NOMO-1 treated with DMSO at 0.1 percent for 48 hours (cell line): ENCODE measurements around the gene EDIL3.
A peak's percentile ranks its signal among the peaks of the same experiment; 100 is the strongest.
"Not testable (repeated sequence)": the region's sequence is repeated elsewhere in the genome, so short reads cannot be mapped to it uniquely, and the experiment has no call there.

Experiments
- DNase-seq: peaks from one replicate; lab custom pipeline; 2025; ENCODE audit not compliant: unreplicated experiment; lab: John Stamatoyannopoulos, UW

The EDIL3 gene

DNA sequence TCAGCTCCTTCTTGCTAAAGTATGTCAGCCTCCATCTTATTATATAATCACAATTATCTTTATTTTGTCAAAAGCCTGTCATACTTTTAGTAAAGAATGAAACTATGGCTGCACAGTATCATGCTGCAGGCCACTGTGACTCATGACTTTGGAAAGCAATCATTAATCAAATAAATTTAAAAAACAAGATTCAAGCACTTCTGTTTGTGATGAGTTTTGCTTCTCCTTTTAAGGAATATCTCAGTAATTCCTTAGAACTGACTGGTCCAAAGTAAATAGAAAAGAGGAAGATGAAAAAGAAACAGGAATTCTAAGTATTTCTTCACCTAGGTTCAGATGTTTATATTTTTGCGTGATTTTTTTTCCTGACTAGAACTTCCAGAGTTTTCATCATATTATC lies 83.1 kb downstream of the EDIL3 start:
- DNase-seq: no peak

DNA sequence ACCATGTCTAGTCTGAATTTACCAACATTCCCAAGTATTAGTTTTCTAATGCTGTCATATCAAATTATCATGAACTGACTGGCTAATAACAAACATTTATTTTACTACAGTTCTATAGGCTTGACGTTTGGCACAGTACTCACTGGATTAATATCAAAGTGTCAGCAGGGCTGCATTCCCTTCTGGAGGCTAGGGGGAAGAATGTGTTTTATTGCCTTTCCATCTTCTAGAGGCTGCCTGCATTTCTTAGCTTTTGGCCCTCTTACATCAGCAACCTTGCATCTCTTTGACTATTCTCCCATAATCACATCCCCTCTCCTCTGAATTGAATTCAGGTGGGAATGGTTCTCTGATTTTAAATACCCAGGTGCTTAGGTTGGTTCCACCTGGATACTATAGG lies 84.7 kb downstream of the EDIL3 start:
- no peak for DNase-seq

DNA sequence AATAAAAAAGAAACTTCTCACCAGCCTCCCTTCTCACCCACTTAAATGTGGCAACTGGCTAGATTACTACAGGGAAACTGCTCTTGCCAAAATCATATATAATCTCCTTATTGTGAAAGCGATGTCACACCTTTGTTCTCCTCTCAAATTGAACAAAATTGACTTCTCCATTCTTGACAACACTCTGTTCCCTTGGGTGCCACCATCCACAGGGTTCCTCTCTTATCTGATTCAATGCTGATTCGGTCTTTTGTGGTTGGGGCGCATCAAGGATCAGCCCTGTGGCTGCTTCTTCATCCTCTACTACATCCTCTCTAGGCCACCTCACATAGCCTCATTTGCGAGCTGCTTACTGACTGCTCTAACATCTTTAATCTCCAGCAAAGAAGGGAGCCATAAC lies 86.1 kb downstream of the EDIL3 start:
- DNase-seq: peak; percentile 0

DNA sequence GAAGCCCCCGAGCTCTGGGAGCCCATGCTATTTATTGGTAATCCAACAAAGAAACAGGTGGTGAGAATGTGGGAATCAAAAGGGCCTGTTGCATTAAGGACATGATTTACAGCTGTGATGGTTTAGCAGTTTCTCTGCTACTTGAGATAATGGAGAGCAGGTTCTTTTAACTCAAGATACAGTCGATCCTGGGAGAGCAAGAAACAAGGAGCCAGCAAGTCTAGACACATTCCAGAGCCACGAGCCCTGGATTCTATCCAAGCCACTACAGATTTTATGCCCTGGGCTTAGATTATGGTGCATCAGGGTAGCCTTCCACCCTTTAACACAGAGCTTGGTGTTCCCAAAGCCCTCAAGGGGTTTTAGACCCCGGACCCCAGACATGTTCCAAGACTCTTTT lies 87.0 kb downstream of the EDIL3 start:
- DNase-seq: not testable (repeated sequence)

DNA sequence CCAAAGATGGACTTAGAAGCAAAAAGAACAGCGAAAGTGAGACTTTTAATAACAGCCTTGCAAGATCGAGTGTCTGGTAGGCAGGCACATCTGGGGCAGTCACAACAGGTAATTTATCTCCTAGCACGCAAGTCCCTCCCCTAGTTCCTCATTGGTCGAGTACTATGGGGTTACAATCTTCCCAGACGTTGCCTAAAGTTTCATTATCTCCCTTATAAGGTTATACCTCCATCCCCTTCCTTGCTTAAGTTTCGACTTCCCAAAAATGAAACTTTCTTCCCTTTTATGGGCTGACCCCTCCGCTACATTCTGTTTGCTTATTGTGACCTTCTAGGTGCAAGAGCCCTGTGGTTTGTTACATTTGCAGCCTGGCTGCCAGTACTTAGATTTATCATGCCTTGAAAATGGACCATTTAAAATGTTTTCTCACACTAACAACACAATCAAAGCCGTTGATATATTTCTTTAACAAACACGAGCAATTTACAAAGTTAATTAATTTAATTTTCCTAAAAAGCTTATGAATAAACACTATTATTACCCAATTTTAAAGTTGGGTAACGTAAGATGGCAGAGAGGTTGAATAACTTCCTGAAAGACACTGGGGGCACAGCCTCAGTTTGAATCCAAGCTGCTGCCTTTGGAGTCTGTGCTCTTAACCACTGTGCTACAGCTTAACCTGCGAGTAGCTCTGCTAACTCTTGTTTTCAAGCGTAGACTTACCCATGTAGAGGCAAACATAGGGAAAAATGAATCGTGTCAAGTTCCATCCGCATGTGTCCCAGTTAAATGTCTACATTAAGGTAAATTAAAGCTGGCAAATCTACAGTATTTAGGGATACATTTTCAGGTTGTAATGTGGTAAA lies 91.7 kb downstream of the EDIL3 start:
- DNase-seq: peak; percentile 60

DNA sequence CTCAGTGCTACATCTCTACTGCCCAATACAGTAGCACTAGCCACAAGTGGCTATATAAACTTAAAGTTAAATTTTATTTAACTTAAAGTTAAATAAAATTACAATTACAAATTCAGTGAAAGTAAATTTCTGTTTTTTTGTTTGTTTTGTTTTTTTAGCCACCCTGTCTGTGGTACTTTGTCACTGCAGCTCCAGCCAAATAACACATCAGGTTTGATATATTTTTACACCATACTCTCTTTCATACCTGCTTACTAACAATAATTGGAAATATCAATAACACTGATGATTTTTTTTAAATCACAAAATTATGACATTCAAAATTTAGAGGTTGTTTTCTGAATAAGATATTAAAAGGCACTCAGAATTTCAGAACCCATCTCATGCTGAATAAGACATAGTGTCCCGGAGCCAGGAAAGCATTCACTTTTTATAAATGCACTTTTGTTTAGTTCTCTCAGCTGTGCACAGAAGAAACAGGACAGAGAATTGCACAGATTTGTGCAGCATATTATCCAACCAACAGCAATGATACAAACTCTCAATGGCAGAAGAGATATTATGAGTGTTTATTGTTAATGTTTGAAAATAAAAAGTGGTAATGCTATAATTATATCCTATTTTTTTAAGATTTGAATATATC lies 92.6 kb downstream of the EDIL3 start:
- DNase-seq: no peak

DNA sequence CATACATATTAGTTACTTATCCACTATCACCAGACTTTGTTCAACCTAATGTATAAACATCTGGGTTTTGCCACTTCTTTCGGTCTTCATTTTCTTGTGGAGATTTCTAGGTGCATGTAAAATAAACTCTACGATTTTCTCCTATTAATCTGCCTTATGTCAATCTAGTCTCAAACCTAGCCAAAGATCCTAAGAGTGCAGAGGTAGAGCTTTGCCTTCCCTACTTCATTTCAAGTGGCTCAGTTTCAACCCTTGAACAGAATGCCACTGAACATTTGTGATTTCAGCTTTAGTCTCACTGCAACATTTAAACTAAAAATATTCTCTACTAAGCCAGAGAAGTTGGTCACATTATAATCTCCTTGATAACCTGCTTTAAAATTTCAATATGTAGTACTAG lies 94.0 kb downstream of the EDIL3 start:
- DNase-seq: no peak

DNA sequence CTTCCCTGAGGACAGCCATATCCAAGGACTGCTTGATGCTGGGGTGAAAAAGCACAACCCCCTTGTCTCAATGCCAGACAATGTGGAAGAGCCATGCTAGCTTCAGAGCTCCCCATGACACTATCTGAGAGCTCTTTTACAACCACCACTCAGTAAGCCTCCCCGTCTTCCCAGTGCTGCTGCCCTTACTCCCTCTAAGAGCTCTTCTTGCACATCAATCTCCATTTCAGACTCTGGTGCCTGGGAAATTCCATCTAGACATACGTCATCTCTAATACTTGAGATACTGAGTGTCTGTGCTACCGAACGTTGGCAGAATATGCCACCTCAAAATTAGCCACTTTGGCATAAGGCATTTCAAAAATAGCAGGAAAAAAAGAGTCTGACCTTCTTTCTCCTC lies 94.5 kb downstream of the EDIL3 start:
- no peak for DNase-seq

DNA sequence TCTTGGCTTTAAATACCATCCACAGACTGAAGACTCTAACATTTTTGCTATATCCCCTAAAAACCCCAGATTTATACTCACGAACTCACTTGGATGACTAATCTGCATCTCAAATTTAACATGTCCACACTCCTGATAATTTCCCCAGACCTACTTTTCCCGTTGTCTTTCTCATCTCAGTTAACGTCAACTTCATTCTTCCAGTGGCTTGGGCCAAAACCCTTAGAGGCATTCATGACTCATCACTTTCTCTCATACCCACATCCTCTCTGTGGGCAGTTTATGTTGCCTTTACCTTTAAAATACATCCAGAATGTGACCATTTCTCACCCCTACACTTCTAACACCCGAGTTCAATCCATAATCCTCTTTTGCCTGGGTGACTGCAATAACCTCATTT lies 96.7 kb downstream of the EDIL3 start:
- peak; percentile 72 for DNase-seq

DNA sequence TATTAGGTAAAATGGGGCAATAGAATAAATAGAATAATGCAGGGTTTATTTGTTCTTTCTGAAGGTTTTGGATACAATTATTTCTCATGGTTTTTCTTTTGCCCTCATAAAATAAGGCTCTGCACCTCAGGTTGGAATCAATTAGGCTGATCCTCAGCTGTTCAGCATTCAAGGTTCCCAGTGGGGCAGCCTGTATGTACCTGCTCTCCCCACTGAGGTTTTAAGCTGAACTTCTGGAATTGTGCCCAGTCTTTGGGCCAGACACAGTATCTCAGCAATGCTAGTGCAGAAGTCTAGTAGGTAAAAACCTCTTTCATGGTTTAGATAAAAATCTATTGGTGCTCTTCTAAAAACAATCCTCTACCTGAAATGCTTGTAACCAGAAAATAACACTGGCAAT lies 98.0 kb downstream of the EDIL3 start:
- DNase-seq: no peak

DNA sequence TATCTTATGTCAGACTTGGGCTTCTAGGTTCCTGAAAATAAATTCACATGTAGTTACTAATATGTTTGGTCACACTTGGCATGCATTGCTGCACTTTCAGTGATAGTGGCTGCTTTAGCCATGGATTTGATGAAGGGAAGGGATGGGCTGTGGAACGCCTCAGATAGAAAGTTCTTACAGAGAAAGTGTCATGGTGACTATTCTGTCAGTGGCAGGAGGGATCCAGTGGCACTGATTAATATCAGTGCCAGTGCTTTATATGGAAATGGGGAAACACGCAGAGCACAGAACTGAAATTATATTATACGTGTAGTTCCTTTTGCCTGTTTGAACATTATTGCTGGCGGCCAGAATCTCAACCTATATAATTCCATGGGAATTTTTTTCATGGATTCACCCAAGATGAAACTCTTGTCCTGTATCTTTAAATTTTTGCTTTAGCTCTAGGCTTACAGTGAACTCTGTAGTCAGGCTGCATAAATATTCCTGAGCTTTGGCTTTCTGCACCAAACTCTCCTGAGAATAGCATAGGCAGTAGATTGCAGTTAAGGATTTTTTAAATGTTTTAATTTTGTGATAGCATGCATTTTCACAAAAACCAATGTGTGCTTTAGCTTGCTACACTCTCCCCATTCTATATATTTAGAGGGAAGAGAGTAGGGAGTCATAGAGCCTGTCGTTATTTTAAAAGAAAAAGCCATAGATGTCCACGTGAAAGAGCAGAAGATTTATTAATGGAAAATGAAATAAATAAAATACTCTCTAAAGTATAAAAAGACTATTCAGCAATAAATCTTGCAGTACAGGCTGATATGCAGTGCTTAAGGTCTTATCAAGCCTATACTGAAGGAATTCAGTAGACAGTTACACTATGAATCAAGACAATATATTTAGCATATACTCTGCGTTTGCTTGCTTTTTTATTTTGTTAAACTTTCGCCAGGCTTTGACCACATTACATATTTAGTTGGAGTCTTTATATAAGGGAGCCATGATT lies 98.7 kb downstream of the EDIL3 start:
- no peak for DNase-seq

DNA sequence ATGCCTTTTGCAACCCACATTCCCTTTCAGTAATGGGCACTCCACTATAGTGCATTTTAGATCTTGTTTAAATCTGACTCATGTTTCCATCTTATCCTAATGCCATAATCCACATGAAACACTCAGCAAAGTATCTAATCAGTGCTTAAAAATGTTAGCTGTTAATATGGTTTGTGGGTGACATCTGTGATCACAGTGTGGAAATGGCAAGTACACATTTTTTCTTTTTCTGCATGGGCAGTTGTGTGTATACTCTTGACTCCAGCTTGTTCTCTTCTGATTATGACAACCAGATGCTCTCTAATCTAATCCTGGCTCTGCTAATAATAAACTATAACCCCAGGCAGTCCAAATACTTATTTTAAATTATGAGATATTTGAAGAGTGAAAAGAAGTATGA lies 103.3 kb downstream of the EDIL3 start:
- no peak for DNase-seq

DNA sequence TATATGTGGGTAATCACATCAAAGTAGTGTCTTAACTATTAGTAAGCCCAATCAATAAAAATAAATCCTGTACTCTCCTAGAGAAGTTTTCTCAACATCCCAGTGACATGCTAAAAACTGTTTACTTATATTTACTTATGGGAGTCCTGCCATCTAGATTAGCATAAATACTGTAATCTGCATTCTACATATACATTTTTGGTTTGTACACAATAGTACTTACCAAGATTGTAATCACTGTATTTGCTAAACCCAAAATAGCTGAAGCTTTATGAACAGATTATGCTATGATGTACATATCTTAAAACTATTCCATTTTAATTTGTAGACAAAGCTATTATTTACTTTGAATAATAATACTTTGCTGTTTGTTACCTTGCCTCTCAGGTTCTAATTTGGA lies 105.4 kb downstream of the EDIL3 start:
- no peak for DNase-seq

DNA sequence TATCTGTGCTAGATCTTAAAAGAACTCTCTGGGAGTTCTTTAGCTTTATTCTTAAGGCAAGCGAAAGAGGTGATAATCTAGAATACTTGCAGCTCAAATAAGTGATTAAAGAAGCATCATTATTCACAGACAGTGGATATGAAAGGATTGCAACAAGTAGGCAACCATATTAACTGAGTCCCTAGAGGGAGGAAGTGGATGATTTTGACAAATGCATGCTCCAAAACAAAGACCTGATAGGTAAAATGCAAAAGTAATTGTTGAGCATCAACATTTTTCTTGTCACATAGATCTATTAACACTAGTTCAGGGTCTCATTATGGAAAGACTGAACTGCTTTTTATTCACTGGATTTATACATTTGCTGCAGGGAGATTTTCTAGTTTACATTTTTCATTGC lies 109.1 kb downstream of the EDIL3 start:
- no peak for DNase-seq

DNA sequence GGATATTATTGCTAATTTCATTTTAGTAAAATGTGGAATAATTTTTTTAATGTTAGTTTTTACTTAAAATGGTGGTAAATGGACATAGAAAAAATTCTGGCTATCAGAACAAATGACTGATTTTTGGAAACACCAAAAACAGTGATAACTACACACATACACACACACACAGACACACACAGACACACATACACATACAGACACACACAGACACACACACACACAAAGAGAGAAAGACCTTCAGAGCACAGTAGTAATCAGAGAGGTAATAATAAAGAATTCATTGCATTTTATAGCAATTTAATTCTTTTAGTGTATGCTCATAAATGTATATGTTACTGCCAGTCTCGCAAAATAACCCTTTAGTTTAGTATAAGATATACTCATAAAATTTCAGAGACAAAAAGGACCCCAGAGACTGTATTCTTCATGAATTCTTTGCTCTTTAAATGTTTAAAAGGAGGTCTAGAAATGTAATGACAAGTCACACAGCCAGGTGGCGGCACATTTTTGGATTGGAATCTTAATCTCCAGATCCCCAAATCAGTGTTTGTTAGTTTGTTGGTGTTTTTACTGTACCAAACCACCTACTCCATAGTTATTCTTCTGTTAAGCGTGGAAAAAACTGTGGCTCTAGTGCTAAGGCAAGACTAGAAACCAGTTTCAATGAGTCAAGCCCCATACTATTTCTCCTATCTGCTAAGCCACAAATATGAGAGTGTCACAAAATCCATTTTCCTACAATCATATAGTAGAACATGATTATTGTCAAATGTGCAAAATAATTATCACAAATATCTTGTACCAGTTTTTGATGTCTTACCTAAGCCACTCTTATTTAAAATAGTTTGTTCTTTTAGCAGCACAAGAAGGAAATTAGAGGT lies 109.9 kb downstream of the EDIL3 start:
- DNase-seq: no peak

DNA sequence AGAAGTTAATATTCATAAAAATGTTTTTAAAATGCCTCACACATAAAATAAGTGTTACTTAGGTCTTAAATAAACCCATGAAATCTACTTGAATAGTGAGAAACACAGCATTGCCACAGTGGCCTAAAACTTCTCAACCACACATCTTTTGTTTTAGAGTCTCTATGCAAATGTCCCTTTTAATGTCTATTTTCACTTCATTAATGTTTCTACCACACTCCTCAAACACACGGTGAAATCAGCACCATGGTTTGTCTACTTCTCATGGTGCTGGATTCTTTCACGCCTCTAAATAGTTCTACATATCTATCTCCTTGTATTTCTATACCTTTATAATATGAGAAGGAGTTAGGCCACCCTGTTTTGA lies 111.2 kb downstream of the EDIL3 start:
- no peak for DNase-seq

DNA sequence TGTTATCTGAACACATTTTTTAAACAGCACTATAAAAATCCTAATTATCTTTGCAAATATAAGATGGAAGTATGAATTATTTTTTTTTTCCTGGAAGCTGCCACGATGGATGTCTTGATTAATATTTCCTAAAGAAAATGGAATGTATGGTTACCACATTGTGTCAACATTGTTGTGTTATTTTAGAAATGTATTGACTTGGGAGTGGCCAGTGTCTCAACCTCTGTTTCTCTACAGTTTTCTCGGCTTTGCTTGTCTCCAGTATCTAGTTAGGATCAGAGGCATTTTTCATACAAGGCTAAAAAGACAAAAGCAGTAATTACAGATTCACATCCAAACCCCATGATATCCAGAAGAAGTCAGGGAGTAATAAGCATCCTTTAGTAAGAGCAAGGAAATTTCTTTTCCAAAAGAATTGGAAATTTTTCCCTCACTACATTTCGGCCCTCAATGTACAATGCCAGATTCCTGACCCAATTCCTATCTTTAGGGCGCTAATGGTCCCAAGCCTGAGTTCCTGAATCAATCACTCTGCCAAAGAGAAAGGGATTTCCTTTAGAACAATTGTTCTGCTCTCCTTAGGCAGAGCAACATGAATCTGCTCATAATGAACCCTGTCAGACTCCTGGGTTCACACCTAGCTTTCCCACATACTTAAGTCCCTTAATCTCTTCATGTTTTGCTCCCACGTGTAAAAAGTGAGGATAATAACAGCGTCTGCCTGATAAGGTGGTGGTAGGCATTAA lies 111.7 kb downstream of the EDIL3 start:
- no peak for DNase-seq

DNA sequence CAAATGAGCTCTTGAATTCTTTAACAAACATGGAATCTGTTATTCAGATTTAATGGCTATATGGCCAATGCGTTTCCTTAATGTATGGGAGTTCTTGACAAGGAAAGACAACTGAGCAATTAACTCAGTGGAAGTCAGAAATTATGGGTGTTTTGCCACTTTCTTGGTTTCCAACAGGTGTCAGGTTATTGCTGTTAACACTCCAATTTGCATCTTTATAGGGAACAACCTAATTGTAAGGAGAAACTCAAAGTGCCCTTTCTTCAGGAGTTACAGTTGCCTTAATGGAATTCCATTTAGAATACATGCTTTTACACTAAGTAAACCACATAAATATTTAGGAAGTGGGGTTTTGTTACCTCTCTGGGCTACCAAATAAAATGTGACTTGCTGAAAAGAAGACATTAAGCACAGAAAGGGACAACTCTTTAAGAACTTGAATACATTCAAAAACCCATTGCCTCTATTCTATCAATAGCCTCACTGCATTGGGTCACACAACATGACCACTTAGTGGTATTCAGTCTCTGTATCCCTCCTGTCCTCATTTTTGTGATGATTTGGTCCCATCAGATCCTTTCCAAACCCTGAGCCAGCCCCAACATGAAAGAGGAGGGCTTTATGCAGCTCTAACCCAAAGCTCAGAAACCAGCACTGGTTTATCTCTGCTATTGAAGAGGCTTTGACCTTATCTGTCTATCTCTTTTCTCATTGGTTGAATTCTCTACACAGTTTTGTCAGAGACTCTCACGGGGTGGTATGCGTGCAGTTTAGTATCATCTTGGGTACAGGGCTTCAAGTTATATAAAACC lies 118.7 kb downstream of the EDIL3 start:
- DNase-seq: no peak

DNA sequence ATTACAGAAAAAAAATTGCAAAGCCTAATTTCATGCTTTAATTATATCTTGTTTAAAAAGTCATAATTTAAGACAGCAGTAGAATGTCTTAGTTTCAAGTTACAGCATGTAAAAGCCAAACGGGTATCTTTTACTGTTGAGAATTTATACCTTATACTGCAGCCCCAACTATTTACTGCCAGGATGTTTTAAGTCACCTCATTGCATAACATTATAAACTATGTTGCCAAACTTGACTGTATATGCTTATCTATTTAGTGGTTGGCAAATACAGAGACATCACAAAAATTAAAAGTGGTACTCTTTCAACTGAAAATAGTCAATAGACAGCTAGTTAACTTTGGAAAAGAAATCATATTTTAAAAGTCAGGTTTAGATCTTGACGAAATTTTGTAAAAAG lies 119.5 kb downstream of the EDIL3 start:
- no peak for DNase-seq
